ENCODE measurements around the gene FGD2.

Gene FGD2

GRCh38 chr6:37061157-37061804 lies 55.8 kb downstream of the FGD2 start:
- no peak for DNase-seq

- peak; percentile 80 for DNase-seq
Observed at GRCh38 chr6:37062424-37062823, 57.0 kb downstream of the FGD2 start.

DNA sequence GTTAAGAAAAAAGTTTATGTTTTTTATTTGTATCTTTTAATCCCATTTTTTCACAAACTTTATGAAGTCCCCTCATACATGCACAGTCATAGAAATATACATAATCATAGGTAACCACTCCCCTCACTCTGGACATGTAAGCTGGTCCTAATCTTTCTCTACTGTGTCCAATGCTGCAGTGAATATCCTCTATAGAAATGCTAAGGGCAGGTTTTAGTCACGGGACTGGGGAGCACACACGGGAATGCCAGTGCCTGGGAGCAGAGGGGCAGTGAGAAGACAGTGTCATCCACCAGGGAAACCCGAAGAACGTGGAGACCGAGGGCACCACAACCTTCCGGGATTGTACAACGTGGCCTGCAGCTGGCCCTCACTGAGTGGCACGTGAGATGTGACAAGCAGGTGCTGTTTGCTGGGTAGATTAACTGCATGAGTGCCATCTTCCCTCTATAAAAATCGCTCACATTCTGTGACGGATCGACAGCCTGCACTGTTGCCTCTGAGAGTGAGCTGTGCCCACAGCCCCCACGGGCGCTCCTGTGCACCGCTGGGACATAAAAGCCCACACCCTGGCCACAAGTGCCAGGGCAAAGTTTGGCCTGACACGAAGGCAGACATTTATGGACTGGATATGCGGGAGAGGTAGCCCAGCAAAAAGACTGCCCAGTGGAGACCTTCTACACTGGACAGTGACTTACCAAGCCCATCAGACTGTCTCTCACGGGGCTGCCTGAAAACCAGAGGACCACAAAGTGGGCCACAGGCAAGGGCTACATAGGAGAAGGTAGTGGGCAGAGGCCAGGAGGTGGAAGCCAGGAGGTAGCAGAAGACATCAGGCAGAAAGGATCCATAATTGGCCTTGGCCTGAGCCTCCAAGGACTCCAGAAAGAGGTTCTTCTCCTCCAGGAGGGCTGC lies 63.2 kb downstream of the FGD2 start:
- no peak for DNase-seq

DNA sequence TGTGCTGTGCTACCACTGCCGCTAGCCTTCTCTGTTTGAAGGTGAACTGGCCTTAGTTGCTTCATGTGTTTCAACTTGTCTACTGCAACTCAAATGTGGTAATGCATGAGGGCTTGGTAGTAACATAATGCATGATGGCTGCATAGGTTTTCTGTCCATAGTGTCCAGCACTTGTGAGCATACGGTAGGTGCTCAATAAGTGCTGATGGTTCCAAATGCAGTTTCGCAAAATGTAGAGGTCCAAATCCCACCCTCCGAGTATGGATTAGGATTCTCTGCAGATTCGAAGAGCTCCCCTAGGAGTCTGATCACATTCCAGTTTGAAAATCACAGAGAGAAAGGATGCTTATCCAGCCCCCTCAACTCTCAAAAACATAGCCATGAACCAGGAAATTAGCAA lies 64.2 kb downstream of the FGD2 start:
- no peak for DNase-seq

DNA sequence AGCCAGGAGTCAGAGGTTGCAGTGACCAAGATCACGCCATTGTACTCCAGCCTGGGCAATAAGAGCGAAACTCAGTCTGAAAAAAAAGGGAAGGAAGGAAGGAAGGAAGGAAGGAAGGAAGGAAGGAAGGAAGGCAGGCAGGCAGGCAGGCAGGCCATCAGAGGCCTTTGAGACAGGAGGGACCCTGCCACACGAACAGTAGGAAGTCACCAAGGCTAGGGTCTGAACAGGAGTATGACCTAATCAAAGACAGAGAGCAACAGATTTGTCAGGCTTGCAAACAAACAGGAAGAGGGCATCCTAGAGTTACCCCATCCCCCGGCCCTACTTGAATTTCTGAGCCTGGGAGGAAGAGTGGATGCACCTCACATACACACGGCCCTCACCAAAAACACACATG lies 67.1 kb downstream of the FGD2 start:
- no peak for DNase-seq

DNA sequence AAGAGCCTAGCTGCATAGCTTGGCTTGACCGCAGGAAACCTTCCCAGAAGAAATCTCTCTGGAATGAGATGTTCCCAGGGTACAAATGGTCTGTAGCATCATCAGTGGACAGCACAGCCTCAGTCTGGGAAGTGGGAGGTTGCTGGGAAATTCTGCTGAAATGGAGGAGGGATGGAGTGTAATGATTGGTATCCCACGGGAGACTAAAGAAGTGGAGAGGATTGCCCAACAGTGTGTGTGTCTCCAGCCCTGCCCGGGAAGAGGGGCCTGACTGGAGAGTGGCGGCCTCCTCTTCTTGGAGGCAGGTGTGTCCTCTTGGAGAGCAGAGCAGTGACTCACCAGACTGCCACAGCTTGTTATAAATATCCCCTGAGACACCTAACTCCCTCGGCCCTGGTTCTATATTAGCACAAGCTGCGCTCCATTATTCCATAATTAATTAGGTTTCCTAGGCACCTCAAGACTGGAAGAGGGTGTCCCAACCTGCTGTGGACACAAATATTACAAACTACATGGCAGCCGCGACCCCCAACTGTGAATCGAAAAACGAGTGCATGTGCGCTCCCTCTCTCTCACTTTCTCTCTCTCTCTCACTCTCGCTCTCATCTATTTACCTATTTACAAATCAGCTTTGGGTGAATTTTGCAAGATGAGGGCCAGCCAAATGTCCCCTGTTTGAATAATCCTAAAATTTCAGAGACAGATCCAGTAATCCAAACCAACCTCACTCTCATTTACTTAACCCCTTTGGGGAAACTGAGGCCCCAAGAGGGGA lies 68.8 kb downstream of the FGD2 start:
- DNase-seq: no peak

- DNase-seq: no peak
Observed at GRCh38 chr6:37077191-37077904, 71.9 kb downstream of the FGD2 start.

GRCh38 chr6:37077905-37078296 lies 72.4 kb downstream of the FGD2 start:
- no peak for DNase-seq
